MM.1S (cell line): ENCODE measurements around the gene TMEM272.
A peak's percentile ranks its signal among the peaks of the same experiment; 100 is the strongest.

Experiments used
- DNase-seq: peaks from one replicate; pipeline ENCODE4 v3.0.0-alpha.2; 2015
- H2AFZ ChIP-seq: fragments of 300-600 bp; sonication (generic); 2 replicates; pipeline ENCODE4 v1.6.0; 2016; ENCODE audit warnings: antibody characterized with exemption, low read length
- H3F3A ChIP-seq: fragments of 300-600 bp; sonication (generic); 2 replicates; pipeline ENCODE4 v1.6.1; 2016; ENCODE audit warnings: mild to moderate bottlenecking, antibody characterized with exemption, low read length, moderate library complexity, mixed read lengths; ENCODE audit not compliant: insufficient read depth
- H3K27ac ChIP-seq: fragments of 300-600 bp; sonication (generic); 2 replicates; pipeline ENCODE4 v1.5.1; 2016; ENCODE audit warnings: mild to moderate bottlenecking, low read length
- H3K27me3 ChIP-seq: fragments of 300-600 bp; sonication (generic); replicated peaks from 2 replicates; pipeline ENCODE4 v1.6.0; 2016; ENCODE audit warnings: low read length; ENCODE audit not compliant: insufficient read depth
- H3K36me3 ChIP-seq: fragments of 300-600 bp; sonication (generic); replicated peaks from 2 replicates; pipeline ENCODE4 v1.6.1; 2016; ENCODE audit warnings: mild to moderate bottlenecking, low read length, mixed read lengths; ENCODE audit not compliant: insufficient read depth
- H3K4me1 ChIP-seq: fragments of 300-600 bp; sonication (generic); 2 replicates; pipeline ENCODE4 v1.6.1; 2016; ENCODE audit warnings: low read length, mixed read lengths
- H3K4me2 ChIP-seq: fragments of 300-600 bp; sonication (generic); 2 replicates; pipeline ENCODE4 v1.6.0; 2016; ENCODE audit warnings: low read depth, low read length
- H3K4me3 ChIP-seq: fragments of 300-600 bp; sonication (generic); 2 replicates; pipeline ENCODE4 v1.5.1; 2016; ENCODE audit warnings: low read length, mixed read lengths
- H3K79me2 ChIP-seq: fragments of 300-600 bp; sonication (generic); 2 replicates; pipeline ENCODE4 v1.6.1; 2016; ENCODE audit warnings: mixed run types, low read length, mixed read lengths
- H3K9ac ChIP-seq: fragments of 300-600 bp; sonication (generic); 2 replicates; pipeline ENCODE4 v1.6.1; 2016; ENCODE audit warnings: low read length, mixed read lengths
- H3K9me2 ChIP-seq: fragments of 300-600 bp; sonication (generic); replicated peaks from 2 replicates; pipeline ENCODE4 v1.6.1; 2016; ENCODE audit warnings: mild to moderate bottlenecking, low read length, mixed read lengths; ENCODE audit not compliant: insufficient read depth
- H3K9me3 ChIP-seq: fragments of 300-600 bp; sonication (generic); replicated peaks from 2 replicates; pipeline ENCODE4 v1.6.1; 2016; ENCODE audit warnings: mild to moderate bottlenecking, low read length, mixed read lengths; ENCODE audit not compliant: insufficient read depth
- H4K20me1 ChIP-seq: fragments of 300-600 bp; sonication (generic); 2 replicates; pipeline ENCODE4 v1.6.1; 2016; ENCODE audit warnings: mild to moderate bottlenecking, low read length, moderate library complexity, mixed read lengths; ENCODE audit not compliant: insufficient read depth
- CTCF ChIP-seq: fragments of 300-600 bp; sonication (generic); IDR thresholded peaks from 2 replicates; pipeline ENCODE4 v1.5.1; 2016; ENCODE audit warnings: antibody characterized with exemption, low read length, mixed read lengths
- EZH2 ChIP-seq: fragments of 300-600 bp; sonication (generic); optimal IDR thresholded peaks from 2 replicates; pipeline ENCODE3; 2017; ENCODE audit warnings: low read depth, mild to moderate bottlenecking, antibody characterized with exemption, low read length, mixed read lengths
- EZH2phosphoT487 ChIP-seq: fragments of 300-600 bp; sonication (generic); IDR thresholded peaks from 2 replicates; pipeline ENCODE4 v1.6.1; 2018; ENCODE audit warnings: antibody characterized with exemption, low read length

Gene TMEM272

GRCh38 chr13:51816604-51817249 lies 28.2 kb downstream of the TMEM272 start:
- Histone ChIP-seq H3K36me3 (no peaks in the 10 kb centered on the region), H3K27me3 (no peaks in the 10 kb centered on the region), H3K4me2 (no peak overlapping the region), H3K9me3 (no peaks in the 10 kb centered on the region), H3K79me2 (no peaks in the 10 kb centered on the region), H2AFZ (no peak overlapping the region), H3K4me3 (no peak overlapping the region), H4K20me1 (no peaks in the 10 kb centered on the region), H3K4me1 (0 out of 2 replicates have a peak, but pooled peaks cover 6% of the 10 kb centered on the region), H3K9me2 (no peaks in the 10 kb centered on the region), H3K27ac (no peak overlapping the region), H3F3A (no peaks in the 10 kb centered on the region), H3K9ac (no peak overlapping the region)
- DNase-seq = no peak
- TF ChIP-seq EZH2phosphoT487 = no peak
- no peak for TF ChIP-seq EZH2

- H3K27me3 ChIP-seq = no peaks in the 10 kb centered on the region
- no peak for DNase-seq
- TF ChIP-seq EZH2phosphoT487 (no peak), CTCF (no peak), EZH2 (no peak)
- no peak overlapping the region for H3K4me3 ChIP-seq
- no peak overlapping the region for H3K27ac ChIP-seq
- H3K4me2 ChIP-seq = no peak overlapping the region
- H3K36me3 ChIP-seq = no peaks in the 10 kb centered on the region
- H3K9ac ChIP-seq = no peak overlapping the region
- no peak overlapping the region for H2AFZ ChIP-seq
- no peaks in the 10 kb centered on the region for H3K9me2 ChIP-seq
- H3K79me2 ChIP-seq = no peaks in the 10 kb centered on the region
- H3F3A ChIP-seq = no peaks in the 10 kb centered on the region
- 0 out of 2 replicates have a peak, but pooled peaks cover 6% of the 10 kb centered on the region for H3K4me1 ChIP-seq
- no peaks in the 10 kb centered on the region for H4K20me1 ChIP-seq
- H3K9me3 ChIP-seq = no peaks in the 10 kb centered on the region
These were observed 29.1 kb downstream of the TMEM272 start for GRCh38 chr13:51815848-51816247.

- Histone ChIP-seq H3K4me2 (peak overlapping the region; percentile 66), H2AFZ (peak overlapping the region; percentile 84), H3F3A (no peaks in the 10 kb centered on the region), H3K36me3 (no peaks in the 10 kb centered on the region), H3K27ac (peak overlapping the region; percentile 53; the same call in 1 of the 2 replicates), H3K9me2 (no peaks in the 10 kb centered on the region), H3K79me2 (no peaks in the 10 kb centered on the region), H3K9me3 (no peaks in the 10 kb centered on the region), H3K27me3 (no peaks in the 10 kb centered on the region), H3K4me3 (peak overlapping the region; percentile 52), H3K4me1 (0 out of 2 replicates have a peak, but pooled peaks cover 6% of the 10 kb centered on the region), H4K20me1 (no peaks in the 10 kb centered on the region), H3K9ac (peak overlapping the region; percentile 44; the same call in 1 of the 2 replicates)
- peak; percentile 69 for DNase-seq
- TF ChIP-seq CTCF (peak; percentile 54), EZH2phosphoT487 (no peak), EZH2 (no peak)
These were observed 29.9 kb downstream of the TMEM272 start for GRCh38 chr13:51814825-51815650.

- Histone ChIP-seq H3K27ac (no peak overlapping the region), H3K27me3 (no peaks in the 10 kb centered on the region), H3K36me3 (no peaks in the 10 kb centered on the region), H3K9ac (no peak overlapping the region), H3K9me2 (no peaks in the 10 kb centered on the region), H4K20me1 (no peaks in the 10 kb centered on the region), H3F3A (no peaks in the 10 kb centered on the region), H2AFZ (no peak overlapping the region), H3K4me1 (0 out of 2 replicates have a peak, but pooled peaks cover 6% of the 10 kb centered on the region), H3K9me3 (no peaks in the 10 kb centered on the region), H3K4me2 (no peak overlapping the region), H3K79me2 (no peaks in the 10 kb centered on the region), H3K4me3 (no peak overlapping the region)
- no peak for DNase-seq
- no peak for TF ChIP-seq EZH2
- no peak for TF ChIP-seq CTCF
- no peak for TF ChIP-seq EZH2phosphoT487
These were observed 30.9 kb downstream of the TMEM272 start for GRCh38 chr13:51814071-51814470.
